ENCODE results near the gene HS6ST1.
"Not testable (repeated sequence)": the region's sequence is repeated elsewhere in the genome, so short reads cannot be mapped to it uniquely, and the experiment has no call there.

Gene HS6ST1

GRCh38 chr2:128280158-128280871 is 38.4 kb downstream of the HS6ST1 start:
- DNase-seq: no peak

GRCh38 chr2:128279786-128280157 is 38.9 kb downstream of the HS6ST1 start:
- DNase-seq: no peak

GRCh38 chr2:128279009-128279408 is 39.7 kb downstream of the HS6ST1 start:
- no peak for DNase-seq

GRCh38 chr2:128277961-128278681 is 40.5 kb downstream of the HS6ST1 start:
- no peak for DNase-seq

GRCh38 chr2:128276878-128277675 is 41.6 kb downstream of the HS6ST1 start:
- DNase-seq: no peak

GRCh38 chr2:128275498-128276045 is 43.1 kb downstream of the HS6ST1 start:
- no peak for DNase-seq

GRCh38 chr2:128274218-128274617 is 44.5 kb downstream of the HS6ST1 start:
- DNase-seq: no peak

- DNase-seq: no peak
Measured at GRCh38 chr2:128273469-128274081, 45.1 kb downstream of the HS6ST1 start.

- DNase-seq: no peak
Measured at GRCh38 chr2:128272601-128273468, 45.8 kb downstream of the HS6ST1 start.

- no peak for DNase-seq
Measured at GRCh38 chr2:128271911-128272600, 46.6 kb downstream of the HS6ST1 start.

- no peak for DNase-seq
Measured at GRCh38 chr2:128271597-128271910, 47.1 kb downstream of the HS6ST1 start.

- no peak for DNase-seq
Measured at GRCh38 chr2:128270672-128271596, 47.7 kb downstream of the HS6ST1 start.

- no peak for DNase-seq
Measured at GRCh38 chr2:128269990-128270671, 48.5 kb downstream of the HS6ST1 start.

- no peak for DNase-seq
Measured at GRCh38 chr2:128269063-128269989, 49.3 kb downstream of the HS6ST1 start.

GRCh38 chr2:128268611-128269010 is 50.1 kb downstream of the HS6ST1 start:
- DNase-seq: not testable (repeated sequence)

GRCh38 chr2:128268145-128268544 is 50.5 kb downstream of the HS6ST1 start:
- DNase-seq: not testable (repeated sequence)

GRCh38 chr2:128267649-128268048 is 51.0 kb downstream of the HS6ST1 start:
- not testable (repeated sequence) for DNase-seq

GRCh38 chr2:128267197-128267596 is 51.5 kb downstream of the HS6ST1 start:
- DNase-seq: not testable (repeated sequence)
